ENCODE measurements around the gene OPN4.

Gene OPN4

GRCh38 chr10:86659721-86660453, 5.5 kb downstream of the OPN4 start:
- no peak overlapping the region for H3K4me3 ChIP-seq (ENCODE audit: low read depth, low read length)
- no peak for DNase-seq (ENCODE audit: low read depth)

GRCh38 chr10:86661161-86662025, 7.0 kb downstream of the OPN4 start:
- no peak overlapping the region for H3K4me3 ChIP-seq (ENCODE audit: low read depth, low read length)
- DNase-seq (ENCODE audit: low read depth): no peak

GRCh38 chr10:86662186-86663045, 8.1 kb downstream of the OPN4 start:
- no peak overlapping the region for H3K4me3 ChIP-seq (ENCODE audit: low read depth, low read length)
- DNase-seq (ENCODE audit: low read depth): no peak

GRCh38 chr10:86663046-86663345, 8.6 kb downstream of the OPN4 start:
- H3K4me3 ChIP-seq (ENCODE audit: low read depth, low read length): no peak overlapping the region
- no peak for DNase-seq (ENCODE audit: low read depth)

- no peak for DNase-seq (ENCODE audit: low read depth)
- H3K4me3 ChIP-seq (ENCODE audit: low read depth, low read length): no peak overlapping the region
Observed at GRCh38 chr10:86663576-86664339, 9.4 kb downstream of the OPN4 start.

- no peak overlapping the region for H3K4me3 ChIP-seq (ENCODE audit: low read depth, low read length)
- no peak for DNase-seq (ENCODE audit: low read depth)
Observed at GRCh38 chr10:86664341-86665217, 10.2 kb downstream of the OPN4 start.

- no peak for DNase-seq (ENCODE audit: low read depth)
- no peak overlapping the region for H3K4me3 ChIP-seq (ENCODE audit: low read depth, low read length)
Observed at GRCh38 chr10:86665218-86665607, 10.9 kb downstream of the OPN4 start.

- DNase-seq (ENCODE audit: low read depth): no peak
- H3K4me3 ChIP-seq (ENCODE audit: low read depth, low read length): no peak overlapping the region
Observed at GRCh38 chr10:86665868-86666267, 11.5 kb downstream of the OPN4 start.

GRCh38 chr10:86666538-86666937, 12.2 kb downstream of the OPN4 start:
- no peak overlapping the region for H3K4me3 ChIP-seq (ENCODE audit: low read depth, low read length)
- DNase-seq (ENCODE audit: low read depth): no peak

GRCh38 chr10:86667421-86668181, 13.3 kb downstream of the OPN4 start:
- DNase-seq (ENCODE audit: low read depth): no peak
- no peak overlapping the region for H3K4me3 ChIP-seq (ENCODE audit: low read depth, low read length)

- H3K4me3 ChIP-seq (ENCODE audit: low read depth, low read length): no peak within 1 kb of the TSS
- DNase-seq (ENCODE audit: low read depth): no peak
Observed at GRCh38 chr10:86668297-86669165, 14.2 kb downstream of the OPN4 start, which contains the start of gene LDB3. Gene LDB3 (plus strand): TSS chr10:86668511. CDS start chr10:86668692, 181 bp downstream.

- no peak overlapping the region for H3K4me3 ChIP-seq (ENCODE audit: low read depth, low read length)
- no peak for DNase-seq (ENCODE audit: low read depth)
Observed at GRCh38 chr10:86670290-86670811, 16.0 kb downstream of the OPN4 start.

GRCh38 chr10:86670876-86671275, 16.5 kb downstream of the OPN4 start:
- H3K4me3 ChIP-seq (ENCODE audit: low read depth, low read length): no peak overlapping the region
- DNase-seq (ENCODE audit: low read depth): no peak

- DNase-seq (ENCODE audit: low read depth): no peak
- no peak overlapping the region for H3K4me3 ChIP-seq (ENCODE audit: low read depth, low read length)
Observed at GRCh38 chr10:86671419-86671818, 17.1 kb downstream of the OPN4 start.

- no peak for DNase-seq (ENCODE audit: low read depth)
Observed at GRCh38 chr10:86671985-86672710, 17.8 kb downstream of the OPN4 start.

GRCh38 chr10:86673216-86673826, 19.0 kb downstream of the OPN4 start:
- no peak for DNase-seq (ENCODE audit: low read depth)
- H3K4me3 ChIP-seq (ENCODE audit: low read depth, low read length): no peak overlapping the region

More at GRCh38 chr10:86671985-86672710, 17.8 kb downstream of the OPN4 start:
- no peak overlapping the region for H3K4me3 ChIP-seq (ENCODE audit: low read depth, low read length)
